HG02763 (cell line): ENCODE data around the gene GFPT2.
"Not testable (repeated sequence)": the region's sequence is repeated elsewhere in the genome, so short reads cannot be mapped to it uniquely, and the experiment has no call there.

Experiments used
- ATAC-seq: cut with Tn5 transposase; IDR thresholded peaks from one replicate; pipeline ENCODE4 v1.9.1; 2021; ENCODE audit warnings: mild to moderate bottlenecking, moderate library complexity; ENCODE audit not compliant: unreplicated experiment

Gene GFPT2

DNA sequence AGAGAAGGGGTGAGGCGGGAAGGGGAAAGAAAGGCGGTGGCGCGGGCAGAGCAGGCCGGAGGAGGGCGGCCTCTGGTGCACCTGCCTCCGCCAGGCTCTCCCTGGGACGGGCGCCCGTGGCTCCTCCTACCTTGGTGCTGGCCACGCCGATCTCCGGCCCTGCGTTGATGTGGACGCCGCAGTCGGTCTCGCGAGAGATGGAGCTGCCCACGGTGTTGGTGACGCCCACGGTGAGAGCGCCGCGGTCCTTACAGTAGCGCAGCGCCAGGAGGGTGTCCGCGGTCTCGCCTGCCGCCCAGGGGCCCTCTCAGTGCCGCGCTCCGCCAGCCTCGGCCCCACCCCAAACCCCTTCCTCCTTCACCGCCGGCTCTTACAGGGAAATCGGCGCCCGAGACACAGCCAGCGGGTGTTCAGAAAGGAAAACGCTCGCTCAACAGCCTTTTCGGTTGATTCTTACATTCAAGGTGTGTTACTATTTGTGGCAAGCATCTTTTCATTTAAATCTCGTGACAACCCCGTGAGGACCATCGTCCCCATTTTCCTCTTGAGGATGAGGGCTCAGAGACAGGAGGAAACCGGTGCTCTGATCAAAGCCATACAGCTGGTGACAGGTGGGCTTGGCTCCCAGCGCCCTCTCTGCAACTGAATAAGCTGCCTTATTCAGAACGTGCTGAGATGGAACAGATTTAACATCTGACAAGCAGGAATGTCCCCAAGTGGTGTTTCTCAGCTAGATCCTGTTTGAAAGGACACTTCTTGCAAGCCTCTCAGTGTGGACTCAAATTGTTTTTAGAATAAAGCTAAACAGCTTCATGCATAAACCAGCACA lies 39.2 kb downstream of the GFPT2 start:
- ATAC-seq: peak; percentile 86

GRCh38 chr5:180311216-180311615 lies 41.9 kb downstream of the GFPT2 start:
- no peak for ATAC-seq

DNA sequence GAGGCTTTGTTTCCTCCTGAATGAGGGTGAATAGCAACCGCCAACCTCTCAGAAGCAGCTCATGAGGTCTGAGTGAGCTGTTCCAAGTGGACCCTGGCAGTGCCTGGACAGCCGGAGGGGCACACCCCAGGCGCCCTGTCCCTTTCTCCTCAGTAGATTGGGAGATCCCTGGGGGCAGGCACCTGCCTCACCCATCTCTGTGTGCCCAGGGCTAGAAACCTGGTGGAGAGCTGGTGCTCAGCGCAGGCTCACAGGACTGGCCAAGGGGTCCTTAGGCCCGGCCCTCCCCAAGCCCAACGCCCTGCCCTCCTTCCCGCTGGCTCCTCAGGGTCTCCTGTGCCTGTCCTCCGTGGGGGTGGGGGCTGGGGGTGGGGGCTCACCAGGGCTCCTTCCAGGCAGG lies 46.3 kb downstream of the GFPT2 start:
- no peak for ATAC-seq

GRCh38 chr5:180305481-180305880 lies 47.7 kb downstream of the GFPT2 start:
- ATAC-seq: no peak

DNA sequence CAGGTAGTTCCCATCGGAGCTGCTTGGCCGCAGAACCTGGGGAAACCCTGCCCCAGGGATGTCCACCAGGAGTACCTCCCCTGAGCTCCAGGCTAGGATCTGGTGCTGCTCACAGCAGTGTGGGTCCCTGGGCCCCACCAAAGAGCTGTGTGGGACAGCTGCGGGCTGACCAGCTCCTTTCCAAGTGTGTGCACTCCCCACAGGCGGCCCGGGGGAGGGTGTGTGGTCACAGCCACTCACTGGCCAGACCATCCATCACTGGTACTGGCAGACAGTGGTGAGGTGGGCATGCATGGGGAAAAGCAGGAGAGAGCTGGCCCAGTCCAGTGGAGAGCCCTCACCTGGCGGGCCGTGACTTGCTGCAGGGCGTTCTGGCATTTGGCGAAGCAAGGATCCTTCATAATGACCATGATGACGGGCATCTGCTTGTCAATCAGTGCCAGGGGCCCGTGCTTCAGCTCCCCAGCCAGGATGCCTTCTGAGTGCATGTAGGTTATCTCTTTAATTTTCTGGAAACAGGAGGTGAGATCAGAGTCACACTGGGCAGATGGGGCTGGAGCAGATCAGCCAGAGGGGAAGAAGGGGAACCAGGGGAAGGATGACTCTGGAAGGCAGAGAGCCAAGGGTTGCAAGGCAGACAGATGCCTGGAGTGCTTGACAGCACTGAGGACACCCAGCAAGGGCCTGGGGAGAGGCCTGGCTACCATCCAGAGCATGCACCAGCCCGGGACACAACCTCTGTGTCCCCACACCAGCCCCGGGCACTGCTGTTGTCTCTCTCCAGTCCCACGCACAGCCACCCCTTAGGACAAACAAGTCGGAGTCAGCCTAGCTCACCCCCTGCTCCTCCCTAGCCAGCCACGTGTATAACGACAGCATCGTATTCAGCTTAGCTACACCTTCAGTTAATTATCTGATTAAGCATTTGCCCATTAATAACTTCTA lies 48.4 kb downstream of the GFPT2 start:
- no peak for ATAC-seq

- no peak for ATAC-seq
Observed at GRCh38 chr5:180304016-180304292, 49.2 kb downstream of the GFPT2 start.

GRCh38 chr5:180303226-180304015 lies 49.7 kb downstream of the GFPT2 start:
- ATAC-seq: no peak

DNA sequence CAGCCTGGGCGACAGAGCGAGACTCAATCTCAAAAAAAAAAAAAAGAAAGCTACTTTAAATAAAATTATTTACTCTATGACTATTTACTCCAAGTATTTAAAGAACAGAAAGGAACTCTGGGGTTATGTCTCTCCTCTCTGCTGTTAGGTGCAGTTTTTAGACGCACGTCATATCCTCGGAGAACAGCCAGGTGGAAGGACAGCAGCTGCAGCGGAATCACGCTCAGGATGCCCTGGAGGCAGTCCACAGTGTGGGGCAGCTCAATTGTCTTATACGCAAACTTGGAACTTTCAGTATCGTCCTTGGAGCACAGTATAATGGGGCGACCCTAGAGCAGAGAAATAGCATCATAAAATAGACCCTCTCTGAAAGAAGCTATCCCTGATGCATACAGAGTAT lies 50.9 kb downstream of the GFPT2 start:
- no peak for ATAC-seq

- no peak for ATAC-seq
Observed at GRCh38 chr5:180301253-180301652, 51.9 kb downstream of the GFPT2 start.

DNA sequence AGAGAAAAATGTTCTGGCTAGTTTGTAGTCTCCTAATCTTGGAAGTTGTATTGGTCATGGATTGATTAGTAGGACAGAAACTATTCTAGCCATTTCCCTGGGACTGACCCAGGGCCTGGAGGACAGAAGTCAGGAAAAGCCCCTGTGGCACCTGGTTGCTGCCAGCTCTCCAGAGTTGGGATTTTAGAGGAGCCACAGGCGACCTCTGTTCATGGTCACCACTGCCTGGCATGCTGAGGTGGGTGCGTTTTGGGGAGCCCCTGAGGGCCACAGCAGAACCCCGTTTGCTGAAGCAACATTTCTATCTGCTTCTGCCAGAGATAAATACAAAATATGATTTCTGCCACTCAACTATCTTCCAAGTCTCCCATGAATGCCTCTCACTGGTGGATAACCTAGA lies 53.6 kb downstream of the GFPT2 start:
- ATAC-seq: no peak

DNA sequence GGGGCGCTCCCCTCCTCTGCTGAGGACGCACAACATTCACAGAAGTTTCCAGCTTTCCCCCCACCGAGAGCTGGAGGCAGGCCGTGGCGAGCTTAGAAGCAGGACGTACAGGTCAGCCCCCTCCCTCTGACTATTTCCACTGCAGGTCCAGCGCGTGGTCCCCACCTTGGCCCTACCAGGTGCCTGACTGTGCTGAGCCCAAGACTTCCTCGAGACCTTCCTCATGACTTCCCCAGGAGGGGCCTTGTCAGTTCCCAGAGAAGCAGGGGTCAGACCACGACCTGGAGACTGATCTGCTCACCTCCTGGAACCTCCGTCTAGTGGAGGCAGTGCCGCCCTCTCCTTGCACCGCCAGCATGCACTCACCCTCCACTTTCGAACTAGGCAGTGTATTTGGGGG lies 54.1 kb downstream of the GFPT2 start:
- ATAC-seq: not testable (repeated sequence)

- no peak for ATAC-seq
Observed at GRCh38 chr5:180297587-180298282, 55.4 kb downstream of the GFPT2 start.

GRCh38 chr5:180296771-180297170 lies 56.4 kb downstream of the GFPT2 start:
- no peak for ATAC-seq

GRCh38 chr5:180294913-180295555 lies 58.1 kb downstream of the GFPT2 start:
- ATAC-seq: no peak

DNA sequence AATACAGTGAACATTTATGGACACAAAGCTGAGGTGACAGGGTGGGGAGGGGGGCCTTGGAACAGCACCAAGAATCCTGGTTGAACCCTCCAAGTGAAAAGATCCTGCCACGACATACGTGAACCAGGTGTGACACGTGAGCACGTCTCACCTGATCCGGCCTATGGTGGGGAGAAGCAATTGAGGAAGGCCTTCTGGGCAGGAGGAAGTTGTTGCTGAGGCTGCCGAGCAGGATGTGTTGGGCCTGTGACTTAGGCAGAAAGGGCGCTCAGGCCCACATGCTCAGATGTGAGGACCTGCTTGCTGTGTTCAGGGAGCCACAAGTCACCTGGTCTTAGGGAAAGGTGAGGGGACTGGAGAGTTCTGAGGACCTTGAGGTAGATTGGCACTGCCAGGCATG lies 58.7 kb downstream of the GFPT2 start:
- ATAC-seq: no peak

- peak; percentile 85 for ATAC-seq
Observed at GRCh38 chr5:180291943-180292831, 60.9 kb downstream of the GFPT2 start, which contains the start of gene MAPK9. Gene MAPK9 (minus strand): TSS chr5:180292083. CDS start chr5:180280561, 11,522 bp downstream.

- peak; percentile 33 for ATAC-seq
Observed at GRCh38 chr5:180291234-180291940, 61.7 kb downstream of the GFPT2 start.

DNA sequence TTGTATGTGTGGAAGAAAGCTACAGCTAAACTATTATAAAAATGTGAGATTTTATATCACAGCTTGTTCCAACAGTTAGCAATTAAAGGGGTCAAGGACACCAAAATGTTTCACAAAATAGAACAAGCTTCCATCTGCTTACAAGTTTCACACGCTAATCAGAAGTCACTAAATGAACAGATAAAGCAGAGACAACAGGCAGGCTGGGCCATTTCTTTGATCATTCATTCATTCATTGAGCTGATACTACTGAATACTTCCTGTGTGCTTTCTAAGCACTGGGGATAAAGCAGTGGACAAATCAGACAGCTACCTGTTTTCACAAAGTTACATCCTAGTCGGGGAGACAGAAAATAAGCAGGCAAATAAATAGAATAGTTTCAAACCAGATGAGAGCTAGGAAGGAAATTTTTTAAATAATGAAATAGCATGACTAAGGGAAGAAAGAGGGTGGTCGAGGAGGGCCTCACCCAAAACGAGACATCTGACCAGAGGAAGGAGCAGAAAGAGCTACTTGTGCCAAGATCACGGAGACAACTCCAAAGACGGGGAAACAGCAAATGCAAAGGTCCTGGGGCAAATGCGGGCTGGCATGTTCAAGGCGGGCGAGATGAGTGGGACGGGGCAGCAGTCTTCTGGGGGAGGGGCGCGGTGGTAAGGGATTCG lies 62.4 kb downstream of the GFPT2 start:
- no peak for ATAC-seq
